ENCODE measurements around the gene KRT8.

KRT8 gene

DNA sequence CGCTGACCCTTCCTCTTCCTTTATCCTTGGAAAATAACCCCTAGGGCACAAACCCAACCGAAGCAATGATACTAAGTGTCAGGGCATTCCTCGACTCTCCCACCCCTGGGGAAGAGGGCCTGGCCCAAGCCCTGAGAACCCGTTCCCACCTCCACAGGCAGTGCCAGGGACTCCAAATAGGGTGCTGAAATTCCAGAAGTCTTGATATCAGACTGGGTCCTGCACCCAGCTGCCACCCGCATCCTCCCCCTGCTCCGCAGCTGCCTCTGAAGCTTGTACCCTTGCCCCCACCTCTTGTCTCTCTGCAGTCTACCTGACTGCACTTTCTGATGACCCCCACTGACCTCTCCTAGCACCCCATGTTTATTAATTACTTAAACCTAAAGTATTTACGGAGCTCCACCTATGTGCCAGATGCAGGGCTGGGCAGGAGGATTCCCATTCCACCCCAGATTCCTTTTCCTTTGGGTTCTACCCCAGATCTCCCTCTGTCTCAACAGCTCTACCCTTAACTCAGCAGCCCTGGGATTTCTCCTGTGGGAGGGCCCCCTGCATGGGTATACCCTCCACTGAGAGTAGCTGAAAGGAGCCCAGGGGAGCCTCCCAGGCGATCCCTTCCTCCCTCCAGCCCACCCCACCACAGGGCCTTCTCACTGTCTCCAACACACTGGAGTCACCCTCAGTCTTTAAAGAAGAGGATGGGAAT is 40.0 kb upstream of the KRT8 start:
- Histone ChIP-seq H3K4me3 (replicated peaks; ENCODE audit: insufficient read depth, low read length) (no peak overlapping the region), H3K27ac (replicated peaks) (no peak overlapping the region), H3K27me3 (ENCODE audit: insufficient read depth, poor library complexity, severe bottlenecking) (peaks cover 12% of the 10 kb centered on the region)
- no peak for TF ChIP-seq SPI1 (IDR thresholded peaks at IDR 0.05; ENCODE audit: borderline replicate concordance, low read depth)
- TF ChIP-seq, protein P1, sequence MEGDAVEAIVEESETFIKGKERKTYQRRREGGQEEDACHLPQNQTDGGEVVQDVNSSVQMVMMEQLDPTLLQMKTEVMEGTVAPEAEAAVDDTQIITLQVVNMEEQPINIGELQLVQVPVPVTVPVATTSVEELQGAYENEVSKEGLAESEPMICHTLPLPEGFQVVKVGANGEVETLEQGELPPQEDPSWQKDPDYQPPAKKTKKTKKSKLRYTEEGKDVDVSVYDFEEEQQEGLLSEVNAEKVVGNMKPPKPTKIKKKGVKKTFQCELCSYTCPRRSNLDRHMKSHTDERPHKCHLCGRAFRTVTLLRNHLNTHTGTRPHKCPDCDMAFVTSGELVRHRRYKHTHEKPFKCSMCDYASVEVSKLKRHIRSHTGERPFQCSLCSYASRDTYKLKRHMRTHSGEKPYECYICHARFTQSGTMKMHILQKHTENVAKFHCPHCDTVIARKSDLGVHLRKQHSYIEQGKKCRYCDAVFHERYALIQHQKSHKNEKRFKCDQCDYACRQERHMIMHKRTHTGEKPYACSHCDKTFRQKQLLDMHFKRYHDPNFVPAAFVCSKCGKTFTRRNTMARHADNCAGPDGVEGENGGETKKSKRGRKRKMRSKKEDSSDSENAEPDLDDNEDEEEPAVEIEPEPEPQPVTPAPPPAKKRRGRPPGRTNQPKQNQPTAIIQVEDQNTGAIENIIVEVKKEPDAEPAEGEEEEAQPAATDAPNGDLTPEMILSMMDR (IDR thresholded peaks at IDR 0.05; ENCODE audit: insufficient read depth, low read length) = no peak
- no peak for DNase-seq (ENCODE audit: low read depth in 1 of 2, low spot score in 1 of 2)

DNA sequence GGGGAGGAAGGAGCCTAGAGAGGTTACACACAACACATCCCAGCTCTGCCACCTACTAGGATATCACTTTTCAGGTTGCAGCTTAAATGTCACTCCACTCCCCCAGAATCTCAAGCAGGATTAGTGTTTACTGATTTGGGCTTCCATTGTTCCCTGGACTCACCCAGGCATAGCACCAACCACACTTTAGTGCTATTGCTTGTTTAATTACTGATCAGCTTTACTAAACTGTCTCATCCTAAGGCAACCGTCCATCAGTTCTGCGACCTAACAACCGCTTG is 38.0 kb upstream of the KRT8 start:
- Histone ChIP-seq H3K27me3 (ENCODE audit: insufficient read depth, poor library complexity, severe bottlenecking) (peaks cover 3% of the 10 kb centered on the region), H3K27ac (replicated peaks) (no peak overlapping the region), H3K4me3 (replicated peaks; ENCODE audit: insufficient read depth, low read length) (no peak overlapping the region)
- no peak for DNase-seq (ENCODE audit: low read depth in 1 of 2, low spot score in 1 of 2)
- TF ChIP-seq, protein P2, sequence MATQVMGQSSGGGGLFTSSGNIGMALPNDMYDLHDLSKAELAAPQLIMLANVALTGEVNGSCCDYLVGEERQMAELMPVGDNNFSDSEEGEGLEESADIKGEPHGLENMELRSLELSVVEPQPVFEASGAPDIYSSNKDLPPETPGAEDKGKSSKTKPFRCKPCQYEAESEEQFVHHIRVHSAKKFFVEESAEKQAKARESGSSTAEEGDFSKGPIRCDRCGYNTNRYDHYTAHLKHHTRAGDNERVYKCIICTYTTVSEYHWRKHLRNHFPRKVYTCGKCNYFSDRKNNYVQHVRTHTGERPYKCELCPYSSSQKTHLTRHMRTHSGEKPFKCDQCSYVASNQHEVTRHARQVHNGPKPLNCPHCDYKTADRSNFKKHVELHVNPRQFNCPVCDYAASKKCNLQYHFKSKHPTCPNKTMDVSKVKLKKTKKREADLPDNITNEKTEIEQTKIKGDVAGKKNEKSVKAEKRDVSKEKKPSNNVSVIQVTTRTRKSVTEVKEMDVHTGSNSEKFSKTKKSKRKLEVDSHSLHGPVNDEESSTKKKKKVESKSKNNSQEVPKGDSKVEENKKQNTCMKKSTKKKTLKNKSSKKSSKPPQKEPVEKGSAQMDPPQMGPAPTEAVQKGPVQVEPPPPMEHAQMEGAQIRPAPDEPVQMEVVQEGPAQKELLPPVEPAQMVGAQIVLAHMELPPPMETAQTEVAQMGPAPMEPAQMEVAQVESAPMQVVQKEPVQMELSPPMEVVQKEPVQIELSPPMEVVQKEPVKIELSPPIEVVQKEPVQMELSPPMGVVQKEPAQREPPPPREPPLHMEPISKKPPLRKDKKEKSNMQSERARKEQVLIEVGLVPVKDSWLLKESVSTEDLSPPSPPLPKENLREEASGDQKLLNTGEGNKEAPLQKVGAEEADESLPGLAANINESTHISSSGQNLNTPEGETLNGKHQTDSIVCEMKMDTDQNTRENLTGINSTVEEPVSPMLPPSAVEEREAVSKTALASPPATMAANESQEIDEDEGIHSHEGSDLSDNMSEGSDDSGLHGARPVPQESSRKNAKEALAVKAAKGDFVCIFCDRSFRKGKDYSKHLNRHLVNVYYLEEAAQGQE (IDR thresholded peaks at IDR 0.05; ENCODE audit: insufficient replicate concordance, low read depth) = no peak
- TF ChIP-seq, protein P1 (IDR thresholded peaks at IDR 0.05; ENCODE audit: insufficient read depth, low read length) = no peak
- no peak for TF ChIP-seq GABPA (IDR thresholded peaks at IDR 0.05; ENCODE audit: low read depth)
- TF ChIP-seq SPI1 (IDR thresholded peaks at IDR 0.05; ENCODE audit: borderline replicate concordance, low read depth) = no peak
- TF ChIP-seq POLR2AphosphoS5 (IDR thresholded peaks at IDR 0.05; ENCODE audit: low read depth) = no peak

DNA sequence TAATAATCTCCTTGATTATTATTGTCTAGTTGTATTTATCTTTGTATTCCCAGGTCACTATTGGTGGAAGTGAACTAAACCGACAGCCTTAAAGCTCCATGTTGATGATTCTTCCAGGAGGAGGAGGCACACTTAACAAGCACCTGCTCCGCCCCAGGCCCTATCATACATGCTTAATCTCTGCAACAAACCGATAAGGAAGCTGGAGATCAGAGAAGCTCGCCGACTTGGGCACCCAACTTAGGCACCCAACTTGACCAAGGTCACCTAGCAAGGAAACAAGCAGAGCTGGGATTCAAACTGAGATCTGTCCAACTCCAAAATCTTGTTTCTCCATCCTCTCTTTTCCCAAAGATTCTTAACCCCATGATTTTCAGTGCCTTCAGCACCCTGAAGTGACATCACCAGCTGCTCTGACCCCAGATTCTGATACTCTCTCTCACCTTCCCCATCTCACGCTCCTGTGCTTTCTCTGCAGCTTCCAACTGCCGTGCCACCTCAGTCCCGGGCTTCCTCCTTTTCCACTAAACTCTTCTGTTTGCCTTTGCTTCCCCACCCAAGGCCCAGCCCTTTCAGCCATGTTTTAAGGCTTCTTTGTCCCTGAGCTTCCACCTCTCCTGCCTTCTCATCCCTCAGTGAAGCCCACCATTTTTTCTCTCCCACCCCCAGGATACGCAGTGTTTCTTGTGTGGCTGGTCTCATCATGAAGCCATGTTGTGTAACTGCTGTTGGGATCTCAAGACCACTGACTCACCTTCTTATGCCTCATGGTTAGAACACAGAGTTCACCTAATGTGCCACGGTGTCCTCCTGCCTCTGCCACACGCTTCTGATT is 37.4 kb upstream of the KRT8 start:
- DNase-seq (ENCODE audit: low read depth in 1 of 2, low spot score in 1 of 2) = no peak
- Histone ChIP-seq H3K27me3 (ENCODE audit: insufficient read depth, poor library complexity, severe bottlenecking) (peaks cover 3% of the 10 kb centered on the region), H3K27ac (replicated peaks) (no peak overlapping the region), H3K4me3 (replicated peaks; ENCODE audit: insufficient read depth, low read length) (no peak overlapping the region)
- TF ChIP-seq SPI1 (IDR thresholded peaks at IDR 0.05; ENCODE audit: borderline replicate concordance, low read depth) = no peak
- no peak for TF ChIP-seq GABPA (IDR thresholded peaks at IDR 0.05; ENCODE audit: low read depth)

DNA sequence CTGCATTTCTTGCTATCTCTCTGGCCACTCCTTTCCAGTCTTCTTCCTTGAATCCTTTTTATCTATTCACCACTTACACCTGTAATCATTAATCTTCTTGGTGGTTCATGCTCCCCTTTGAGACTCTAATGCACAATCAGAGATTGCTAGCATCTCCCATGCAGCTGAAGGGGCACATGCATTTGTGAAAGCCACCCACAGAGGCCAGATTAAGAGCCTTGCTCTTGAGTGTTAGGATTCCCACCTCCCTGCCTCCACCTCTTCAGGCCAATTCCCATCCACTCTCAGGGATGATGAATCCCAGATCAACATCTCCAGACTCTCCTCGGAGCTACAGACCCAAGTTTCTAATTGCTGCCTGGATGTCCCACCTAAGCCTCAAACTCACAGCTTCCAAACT is 24.7 kb upstream of the KRT8 start:
- Histone ChIP-seq H3K4me3 (replicated peaks; ENCODE audit: insufficient read depth, low read length) (no peak overlapping the region), H3K27me3 (ENCODE audit: insufficient read depth, poor library complexity, severe bottlenecking) (no peaks in the 10 kb centered on the region), H3K27ac (replicated peaks) (no peak overlapping the region)
- TF ChIP-seq, protein P2 (IDR thresholded peaks at IDR 0.05; ENCODE audit: insufficient replicate concordance, low read depth) = no peak
- no peak for TF ChIP-seq GABPA (IDR thresholded peaks at IDR 0.05; ENCODE audit: low read depth)
- no peak for TF ChIP-seq SPI1 (IDR thresholded peaks at IDR 0.05; ENCODE audit: borderline replicate concordance, low read depth)
- TF ChIP-seq POLR2AphosphoS5 (IDR thresholded peaks at IDR 0.05; ENCODE audit: low read depth) = no peak
- TF ChIP-seq, protein P1 (IDR thresholded peaks at IDR 0.05; ENCODE audit: insufficient read depth, low read length) = no peak
- DNase-seq (ENCODE audit: low read depth in 1 of 2, low spot score in 1 of 2) = no peak
